Fibroblast of skin of left quadriceps (primary cell): ENCODE measurements around the gene CD300H.

Experiments
- DNase-seq, 2 experiments: peaks; one replicate each; pipeline ENCODE4 v3.0.0-alpha.2; 2013; ENCODE audit warnings: low read depth in 2 of 2

The CD300H gene

GRCh38 chr17:74567397-74567796 is at the start of gene CD300H:
Gene CD300H, minus strand, starts transcription at chr17:74567509.
- no peak for DNase-seq

DNA sequence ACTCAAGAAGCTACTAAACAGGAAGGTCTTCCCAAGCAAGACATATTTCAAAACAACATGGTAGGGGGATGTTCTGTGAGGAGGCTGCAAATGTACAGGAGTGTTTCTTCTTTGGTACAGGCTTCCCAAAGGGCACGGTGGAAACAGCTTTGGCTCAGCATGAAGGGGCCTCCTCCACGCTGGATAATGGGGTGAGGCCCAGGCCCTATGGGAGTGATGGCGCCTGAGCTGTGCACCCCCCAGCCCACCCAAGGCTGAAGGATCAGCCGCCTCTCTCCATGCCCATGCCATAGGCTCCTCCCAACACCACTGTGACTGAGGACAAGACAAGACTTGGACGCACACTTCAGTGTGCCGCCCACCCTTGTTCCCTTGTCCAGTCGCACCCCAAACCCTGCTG is 49.4 kb upstream of the CD300H start:
- no peak for DNase-seq

DNA sequence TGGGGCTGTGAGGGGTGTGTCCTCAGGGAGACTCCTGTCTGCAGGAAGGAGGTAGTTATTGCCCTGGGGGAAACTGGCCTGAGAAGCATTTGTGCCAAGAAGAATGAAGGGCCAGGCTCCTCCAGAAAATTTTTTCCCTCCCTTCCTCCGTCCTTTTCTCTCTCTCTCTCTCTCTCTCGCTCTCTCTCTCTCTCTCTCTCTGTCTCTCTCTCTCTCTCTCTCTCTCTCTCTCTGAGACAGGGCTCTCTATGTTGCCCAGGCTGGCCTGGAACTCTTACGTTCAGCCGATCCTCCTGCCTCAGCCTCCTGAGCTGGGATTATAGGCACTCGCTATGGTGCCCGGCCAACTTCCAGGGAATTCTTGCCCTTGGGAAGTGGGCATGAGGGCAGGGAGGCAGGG is 44.7 kb upstream of the CD300H start:
- no peak for DNase-seq

DNA sequence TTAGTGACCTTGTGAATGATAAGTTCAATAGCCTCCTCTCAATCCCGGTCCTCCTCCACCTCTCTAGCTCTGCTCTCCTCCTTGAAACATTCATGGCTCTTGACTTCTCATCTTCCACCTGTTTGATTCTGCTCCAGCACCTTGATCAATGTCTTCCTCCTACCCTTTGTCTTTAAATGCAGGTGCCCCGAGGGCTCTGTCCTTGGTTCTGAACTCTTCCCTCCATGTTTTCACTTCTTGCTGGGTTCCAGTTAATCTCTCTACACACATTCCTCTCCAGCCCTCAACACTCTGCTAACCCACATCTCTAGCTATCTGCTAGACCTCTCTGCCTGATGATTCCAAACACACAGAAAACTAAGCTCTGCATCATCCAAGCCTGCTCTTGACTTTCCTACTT is 42.8 kb upstream of the CD300H start:
- DNase-seq = no peak

DNA sequence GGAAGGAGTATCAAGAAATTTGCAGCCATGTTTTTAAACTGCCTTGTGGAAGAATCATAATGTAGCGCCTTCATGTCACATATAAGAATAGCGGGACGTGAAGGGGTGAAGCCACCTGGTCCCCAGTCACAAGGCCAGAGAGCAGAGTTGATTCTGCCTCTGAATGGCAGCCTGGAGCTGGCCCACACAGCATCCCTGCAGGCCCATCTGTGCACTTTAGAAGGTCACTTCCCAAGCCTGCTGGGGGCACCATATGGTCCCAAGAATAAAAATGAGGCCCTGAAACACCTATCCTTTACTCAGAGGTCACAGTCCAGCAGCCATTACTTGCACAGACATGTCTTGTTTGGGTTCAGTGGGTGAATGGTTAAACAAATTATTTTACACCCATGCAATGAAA is 41.2 kb upstream of the CD300H start:
- DNase-seq = no peak

DNA sequence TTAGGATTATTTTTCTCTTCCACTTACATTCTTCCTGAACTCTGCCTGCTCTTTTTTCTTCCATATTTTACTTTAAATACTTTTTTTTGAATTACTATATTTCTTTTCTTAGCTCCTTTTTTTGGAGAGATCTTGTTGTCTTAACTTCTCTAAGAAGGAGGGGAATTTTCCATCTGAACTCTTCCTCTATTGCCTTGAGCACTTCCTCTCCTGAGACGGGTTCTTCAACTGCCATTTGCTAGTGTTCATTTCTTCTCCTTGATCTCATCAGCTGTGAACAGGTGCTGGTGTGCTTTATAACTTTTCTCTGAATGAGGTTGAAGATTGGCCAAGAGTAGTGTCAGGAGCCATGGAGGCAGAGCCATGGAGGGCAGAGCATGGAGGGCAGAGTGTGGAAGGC is 39.9 kb upstream of the CD300H start:
- no peak for DNase-seq

- DNase-seq = no peak
Measured at GRCh38 chr17:74606050-74606449, 38.7 kb upstream of the CD300H start.

- peak; percentile 6 to 9 for DNase-seq
Measured at GRCh38 chr17:74605361-74605760, 38.1 kb upstream of the CD300H start.

DNA sequence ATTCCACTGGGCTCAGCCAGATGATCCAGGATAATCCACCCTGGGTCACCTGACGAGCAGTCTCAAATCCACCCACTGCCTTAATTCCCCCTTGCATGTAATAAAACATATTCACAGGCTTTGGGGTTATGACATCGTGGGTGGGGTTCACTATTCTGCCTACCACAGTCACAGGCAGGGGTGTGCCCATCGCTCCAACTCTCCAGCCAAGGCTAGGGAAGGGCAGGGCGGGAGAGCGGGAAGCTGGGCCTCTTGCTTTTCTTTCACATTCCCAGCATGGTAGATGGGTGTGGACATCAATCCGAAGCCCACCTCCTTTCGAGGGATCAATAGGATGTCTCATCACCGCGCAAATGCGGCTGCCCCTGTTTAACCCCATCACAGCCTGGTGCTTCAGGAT is 37.5 kb upstream of the CD300H start:
- DNase-seq = no peak

- no peak for DNase-seq
Measured at GRCh38 chr17:74604200-74604599, 36.9 kb upstream of the CD300H start.

DNA sequence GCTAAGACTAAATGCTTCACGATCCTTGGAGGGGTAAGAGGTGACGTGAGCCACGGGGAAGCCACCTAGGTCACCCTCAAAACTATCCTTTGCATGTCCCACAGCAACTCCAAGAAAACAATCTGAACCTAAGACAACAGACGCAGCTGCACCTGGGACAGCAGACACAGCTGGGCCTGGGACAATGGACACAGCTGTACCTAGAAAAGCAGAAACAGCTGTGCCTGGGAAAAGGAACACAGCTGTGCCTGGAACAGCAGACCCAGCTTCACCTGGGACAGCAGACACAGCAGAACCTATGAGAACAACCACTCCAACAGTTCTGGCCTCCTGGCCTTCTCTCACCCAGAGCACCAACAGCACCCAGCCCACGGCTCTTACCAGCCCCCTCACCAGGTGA is 36.4 kb upstream of the CD300H start:
- no peak for DNase-seq

- DNase-seq = no peak
Measured at GRCh38 chr17:74603037-74603635, 35.8 kb upstream of the CD300H start.

DNA sequence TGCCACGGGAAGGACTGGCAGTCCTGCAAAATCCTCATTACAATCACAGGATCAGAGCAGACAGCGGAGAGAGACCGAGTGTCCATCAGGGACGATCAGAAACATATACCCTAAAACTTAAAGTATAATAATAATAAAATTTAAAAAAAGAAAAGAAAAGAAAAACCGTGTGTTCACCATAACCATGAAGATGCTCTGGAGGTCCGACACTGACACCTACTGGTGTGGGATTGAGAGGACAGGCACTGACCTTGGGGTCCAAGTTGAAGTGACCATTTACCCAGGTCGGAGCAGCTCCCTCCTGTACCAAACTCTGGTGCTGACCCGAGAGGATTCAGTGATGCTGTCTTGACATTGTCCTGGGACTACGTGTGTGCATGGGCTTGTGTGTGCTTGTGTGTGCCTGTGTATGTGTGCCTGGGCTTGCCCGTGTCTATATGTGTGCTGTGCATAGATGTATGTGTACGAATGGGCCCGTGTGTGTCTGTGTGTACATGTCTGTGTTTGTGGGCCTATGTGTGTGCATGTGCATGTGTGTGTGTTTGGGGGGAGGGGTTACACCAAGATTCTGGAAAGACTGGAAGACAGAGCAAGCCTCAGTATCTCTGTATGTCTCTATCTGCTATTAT is 34.7 kb upstream of the CD300H start:
- peak in 1 of 2 experiments; percentile 1 for DNase-seq

DNA sequence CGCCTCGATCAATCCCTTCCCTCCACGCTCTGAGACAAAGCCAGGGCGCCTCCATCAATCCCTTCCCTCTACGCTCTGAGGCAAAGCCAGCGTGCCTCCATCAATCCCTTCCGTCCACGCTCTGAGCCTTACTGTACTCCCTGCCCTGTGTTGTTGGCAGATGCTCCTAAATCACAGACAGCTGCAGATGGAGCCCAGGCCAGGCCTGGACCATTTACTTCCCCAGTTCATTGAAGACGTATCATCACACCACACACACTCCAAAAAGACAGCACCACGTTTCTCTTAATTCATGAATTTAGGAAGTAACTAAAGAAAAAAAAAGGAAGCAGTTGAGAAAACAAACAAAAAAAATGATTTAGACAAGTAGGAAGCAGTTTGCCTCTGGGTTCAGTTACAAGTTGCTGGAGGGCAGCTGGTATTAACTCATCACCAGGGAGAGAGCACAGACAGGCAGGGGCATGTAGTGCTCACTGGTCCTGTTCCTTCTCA is 32.2 kb upstream of the CD300H start:
- no peak for DNase-seq

DNA sequence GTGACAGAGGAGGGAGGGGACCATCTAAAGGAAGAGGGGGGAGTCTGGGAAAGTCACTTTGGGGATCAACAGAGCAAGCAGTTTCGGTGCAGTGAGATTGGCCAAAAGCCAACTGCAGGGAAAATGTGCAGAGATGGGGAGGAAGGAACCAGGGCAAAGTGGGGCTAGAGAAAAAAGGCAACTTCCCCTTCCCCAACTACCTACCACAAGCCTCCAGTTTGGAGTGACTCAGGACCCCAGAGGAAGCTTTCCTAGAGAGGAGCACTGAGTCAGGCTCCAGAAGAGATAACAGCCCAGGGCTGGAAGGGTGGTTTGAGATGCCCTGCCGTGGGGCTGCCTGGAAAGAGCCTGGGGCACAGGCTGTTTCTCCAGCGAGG is 31.7 kb upstream of the CD300H start:
- DNase-seq = no peak

DNA sequence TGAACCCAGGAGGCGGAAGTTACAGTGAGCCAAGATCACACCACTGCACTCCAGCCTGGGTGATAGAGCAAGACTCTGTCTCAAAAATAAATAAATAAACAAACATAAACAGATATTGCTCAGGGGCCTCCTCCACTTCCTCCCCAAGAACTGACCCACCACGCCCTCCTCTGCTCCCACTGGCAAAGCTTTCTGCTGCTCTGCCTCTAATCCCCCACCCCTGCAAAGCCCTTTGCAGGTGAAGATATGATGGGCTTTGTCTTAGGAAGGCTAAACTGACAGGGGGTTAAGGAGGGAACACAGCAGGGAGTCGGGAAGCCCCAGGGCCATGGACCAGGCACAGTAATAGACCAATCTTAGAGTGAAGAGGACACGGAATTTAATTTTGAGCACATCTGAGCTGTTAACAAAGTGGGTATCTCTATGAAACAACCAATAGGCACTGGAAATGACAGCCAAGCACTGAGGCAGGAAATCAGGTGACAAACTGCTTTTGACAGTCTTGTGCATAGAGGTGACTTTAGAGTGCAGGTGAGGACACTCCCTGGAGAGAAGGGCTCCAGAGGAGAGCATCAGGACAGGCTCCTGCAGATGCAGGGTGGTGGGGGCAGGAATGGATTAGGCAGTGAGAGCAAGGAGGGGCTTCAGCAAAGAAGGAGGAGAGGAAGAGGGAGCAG is 31.2 kb upstream of the CD300H start:
- no peak for DNase-seq

DNA sequence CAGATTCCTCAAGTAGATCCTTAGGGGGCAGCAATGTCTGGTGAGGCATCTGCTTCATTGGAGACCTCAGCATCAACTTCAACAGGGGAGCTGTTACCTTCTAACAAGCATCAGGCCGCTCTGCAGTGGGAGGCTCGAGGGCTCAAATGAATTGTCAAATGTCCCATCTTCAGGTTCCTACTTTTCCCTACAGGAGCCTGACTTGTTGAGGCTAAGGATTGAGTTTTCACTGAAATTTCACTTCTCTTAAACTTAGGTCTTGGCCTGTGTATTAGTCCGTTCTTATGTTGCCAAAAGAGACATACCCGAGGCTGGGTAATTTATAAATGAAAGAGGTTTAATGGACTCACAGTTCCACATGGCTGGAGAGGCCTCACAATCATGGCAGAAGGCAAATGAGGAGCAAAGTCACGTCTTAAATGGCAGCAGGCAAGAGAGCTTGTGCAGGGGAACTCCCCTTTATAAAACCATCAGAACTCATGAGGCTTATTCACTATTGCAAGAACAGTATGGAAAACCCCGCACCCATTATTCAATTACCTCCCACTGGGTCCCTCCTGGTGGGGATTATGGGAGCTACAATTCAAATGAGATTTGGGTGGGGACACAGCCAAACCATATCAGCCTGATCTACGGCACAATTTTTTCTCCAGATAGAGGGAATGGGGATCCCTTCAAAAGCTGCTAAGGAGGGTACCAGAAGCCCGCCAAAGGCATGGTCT is 29.9 kb upstream of the CD300H start:
- DNase-seq = no peak

- DNase-seq = no peak
Measured at GRCh38 chr17:74595037-74595750, 27.9 kb upstream of the CD300H start.

DNA sequence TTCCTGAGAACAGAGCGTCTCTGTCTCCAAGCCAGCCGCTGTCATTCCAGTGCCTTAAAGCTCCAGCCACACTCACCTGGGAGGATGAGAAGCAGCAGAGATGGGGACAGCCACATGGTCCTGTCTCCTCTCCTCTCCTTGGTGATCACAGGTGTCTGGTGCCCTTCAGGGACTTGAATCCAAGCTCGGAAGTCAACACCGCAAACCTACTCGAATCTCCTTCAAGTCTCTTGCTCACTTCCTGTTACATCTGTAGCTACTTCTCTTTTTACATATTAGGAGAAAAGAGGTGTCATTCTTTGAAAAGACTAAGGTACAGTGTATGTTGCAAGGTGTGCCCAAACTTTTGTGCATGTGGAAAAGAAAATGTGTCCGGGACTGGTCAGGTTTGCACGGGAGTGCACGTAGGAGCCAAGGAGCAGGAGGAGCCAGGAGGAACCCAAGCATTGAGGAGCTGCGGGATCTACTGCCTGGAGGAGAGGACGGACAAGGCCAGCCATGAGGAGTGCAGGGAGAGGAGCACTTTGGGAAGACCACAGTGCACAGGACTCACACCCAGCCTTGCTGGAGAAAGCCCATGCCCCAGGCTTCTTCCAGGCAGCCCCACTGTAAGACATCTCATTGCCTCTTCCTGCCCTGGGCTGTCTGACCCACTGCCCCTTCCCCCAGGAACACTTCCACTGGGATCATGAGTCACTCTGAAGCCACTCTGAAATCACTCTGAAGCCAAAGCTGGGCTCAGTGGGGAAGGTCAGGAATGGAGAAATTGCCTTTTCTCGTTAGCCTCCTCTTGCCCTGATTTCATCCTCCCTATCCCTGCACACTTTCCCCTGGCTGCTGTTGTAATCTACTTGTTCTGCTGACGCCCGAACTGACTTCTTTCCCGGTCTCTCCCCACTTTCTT is 25.0 kb upstream of the CD300H start, which contains the start of gene CD300LD:
Gene CD300LD, minus strand, starts transcription at position 197 of the 904 bp plus-strand sequence. Its CDS starts 81 bp downstream, at position 116.
- DNase-seq = no peak

DNA sequence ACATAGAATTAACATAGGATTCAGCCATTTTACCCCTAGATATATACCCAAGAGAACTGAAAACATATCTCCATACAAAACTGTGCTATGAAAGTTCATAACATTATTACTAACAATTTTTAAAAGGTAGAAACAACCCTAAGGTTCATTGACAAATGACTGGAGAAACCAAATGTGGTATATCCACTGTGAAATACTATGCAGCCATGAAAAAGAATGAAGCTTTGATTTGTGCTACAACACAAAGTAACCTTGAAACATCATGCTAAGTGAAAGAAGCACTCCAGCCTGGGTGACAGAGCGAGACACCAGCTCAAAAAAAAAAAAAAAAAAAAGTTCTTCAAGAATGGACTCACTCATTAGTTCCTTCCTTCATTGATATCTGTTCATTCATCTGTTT is 24.2 kb upstream of the CD300H start:
- no peak for DNase-seq

- DNase-seq = no peak
Measured at GRCh38 chr17:74585711-74586110, 18.4 kb upstream of the CD300H start.
